ENCODE data around the gene KLRF2. TPM values are rescaled to one million over a fixed set of nuclear protein-coding genes. Genes with fewer than 3 reads are reported as not detected.
A peak's percentile ranks its signal among the peaks of the same experiment; 100 is the strongest.

The KLRF2 gene
- total and polyA plus RNA-seq, 10 donors, result 0.17 TPM; not detected in 9

DNA sequence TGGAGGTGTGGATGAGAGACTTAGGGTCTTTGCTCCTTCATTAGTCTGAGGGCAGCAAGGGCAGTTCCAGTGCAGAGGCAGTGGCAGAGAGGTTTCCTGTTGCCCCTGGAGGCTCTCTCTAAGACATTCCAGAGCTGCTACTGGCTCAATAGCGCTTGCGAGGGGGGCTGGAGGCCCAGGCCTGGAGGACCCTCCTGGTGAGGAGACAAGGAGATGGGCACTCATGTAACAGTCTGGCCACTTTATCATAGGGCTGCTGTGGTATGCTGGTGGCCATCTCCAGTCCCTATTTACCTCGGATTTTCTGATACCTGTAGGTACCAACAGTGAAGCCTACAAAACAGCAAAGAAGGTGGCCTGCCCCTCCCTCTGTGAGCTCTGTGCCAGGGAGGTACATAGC, 38.2 kb downstream of the KLRF2 start:
- no peaks in the 10 kb centered on the region for H3K27me3 ChIP-seq (replicated peaks in 1 of 7)
- peaks cover 0 to 4% (median 0%) of the 10 kb centered on the region in 8 donors for H3K9me3 ChIP-seq
- H3K27ac ChIP-seq, result no peak overlapping the region
- WGBS, 5 donors, result 88 to 95% (median 91%) methylated on average over 3 of the region's 3 CpGs
- no peak for DNase-seq
- intact Hi-C loops (cut with DNase I; ENCODE audit: low total_unique reads), result no loop called here
- TF ChIP-seq POLR2A (IDR thresholded peaks at IDR 0.05) (no peak), POLR2AphosphoS5 (IDR thresholded peaks at IDR 0.05) (no peak)
- TF ChIP-seq, protein P1, sequence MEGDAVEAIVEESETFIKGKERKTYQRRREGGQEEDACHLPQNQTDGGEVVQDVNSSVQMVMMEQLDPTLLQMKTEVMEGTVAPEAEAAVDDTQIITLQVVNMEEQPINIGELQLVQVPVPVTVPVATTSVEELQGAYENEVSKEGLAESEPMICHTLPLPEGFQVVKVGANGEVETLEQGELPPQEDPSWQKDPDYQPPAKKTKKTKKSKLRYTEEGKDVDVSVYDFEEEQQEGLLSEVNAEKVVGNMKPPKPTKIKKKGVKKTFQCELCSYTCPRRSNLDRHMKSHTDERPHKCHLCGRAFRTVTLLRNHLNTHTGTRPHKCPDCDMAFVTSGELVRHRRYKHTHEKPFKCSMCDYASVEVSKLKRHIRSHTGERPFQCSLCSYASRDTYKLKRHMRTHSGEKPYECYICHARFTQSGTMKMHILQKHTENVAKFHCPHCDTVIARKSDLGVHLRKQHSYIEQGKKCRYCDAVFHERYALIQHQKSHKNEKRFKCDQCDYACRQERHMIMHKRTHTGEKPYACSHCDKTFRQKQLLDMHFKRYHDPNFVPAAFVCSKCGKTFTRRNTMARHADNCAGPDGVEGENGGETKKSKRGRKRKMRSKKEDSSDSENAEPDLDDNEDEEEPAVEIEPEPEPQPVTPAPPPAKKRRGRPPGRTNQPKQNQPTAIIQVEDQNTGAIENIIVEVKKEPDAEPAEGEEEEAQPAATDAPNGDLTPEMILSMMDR (IDR thresholded peaks at IDR 0.05 in 8 of 11, conservative IDR thresholded peaks at IDR 0.05 in 3 of 11), result no peak
- H3K4me3 ChIP-seq, result no peak overlapping the region
- no peaks in the 10 kb centered on the region for H3K36me3 ChIP-seq
- H3K4me1 ChIP-seq, result no peaks in the 10 kb centered on the region

- Histone ChIP-seq H3K27ac (no peak overlapping the region), H3K9me3 (peaks cover 0 to 4% (median 0%) of the 10 kb centered on the region in 8 donors), H3K27me3 (replicated peaks in 1 of 7) (no peaks in the 10 kb centered on the region), H3K4me3 (no peak overlapping the region), H3K4me1 (peaks cover 0 to 3% (median 0%) of the 10 kb centered on the region in 6 donors), H3K36me3 (no peaks in the 10 kb centered on the region)
- intact Hi-C loops (cut with DNase I; ENCODE audit: low total_unique reads), result no loop called here
- WGBS, 5 donors, result 90 to 95% (median 92%) methylated on average over 10 of the region's 10 CpGs
- no peak for TF ChIP-seq POLR2A (IDR thresholded peaks at IDR 0.05)
- TF ChIP-seq, protein P1 (IDR thresholded peaks at IDR 0.05 in 8 of 11, conservative IDR thresholded peaks at IDR 0.05 in 3 of 11), result no peak
- no peak for TF ChIP-seq POLR2AphosphoS5 (IDR thresholded peaks at IDR 0.05)
- no peak for DNase-seq
Observed at GRCh38 chr12:9920451-9920850, 39.2 kb downstream of the KLRF2 start.

GRCh38 chr12:9922429-9922828, 41.1 kb downstream of the KLRF2 start:
- H3K4me1 ChIP-seq, result peaks cover 0 to 10% (median 0%) of the 10 kb centered on the region in 6 donors
- H3K4me3 ChIP-seq, result no peak overlapping the region
- intact Hi-C loops (cut with DNase I; ENCODE audit: low total_unique reads), result no loop called here
- no peak overlapping the region for H3K27ac ChIP-seq
- peaks cover 0 to 4% (median 0%) of the 10 kb centered on the region in 8 donors for H3K9me3 ChIP-seq
- TF ChIP-seq POLR2AphosphoS5 (IDR thresholded peaks at IDR 0.05) (no peak), POLR2A (IDR thresholded peaks at IDR 0.05) (no peak)
- TF ChIP-seq, protein P1 (IDR thresholded peaks at IDR 0.05 in 8 of 11, conservative IDR thresholded peaks at IDR 0.05 in 3 of 11), result no peak
- no peaks in the 10 kb centered on the region for H3K36me3 ChIP-seq
- 76 to 98% (median 82%) methylated on average over 1 of the region's 1 CpG for WGBS, 5 donors
- no peaks in the 10 kb centered on the region for H3K27me3 ChIP-seq (replicated peaks in 1 of 7)
- DNase-seq, result no peak

DNA sequence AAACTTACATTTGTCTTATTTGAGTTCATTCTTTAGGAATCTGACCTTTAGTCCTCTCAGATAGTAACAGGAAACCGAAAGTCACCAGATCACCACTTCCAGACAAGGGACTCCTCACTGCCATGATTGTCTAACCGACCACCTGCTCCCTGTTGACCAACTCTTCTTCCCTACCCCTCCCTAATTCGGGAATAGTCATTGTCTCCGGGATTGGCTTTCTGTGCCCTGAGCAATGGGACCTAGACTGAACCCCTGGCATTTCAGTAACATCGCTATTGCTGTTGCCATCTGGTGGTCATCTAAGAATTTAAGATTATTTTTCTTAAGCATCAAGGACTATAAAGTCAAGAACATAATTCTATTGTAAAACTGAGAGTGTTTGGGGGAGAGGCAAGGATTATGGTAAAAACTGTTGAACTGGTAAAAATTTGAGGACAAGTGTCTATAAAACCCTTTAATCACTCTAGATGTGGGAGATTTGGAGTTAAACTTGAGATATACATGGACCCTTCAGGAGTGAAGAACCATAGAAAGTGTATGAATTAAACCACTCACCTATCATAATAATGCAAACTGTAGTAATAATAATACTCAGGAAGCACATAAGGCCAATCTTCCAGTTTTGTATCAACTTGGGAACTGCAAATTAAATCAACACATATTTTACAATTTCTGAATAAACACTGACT, 44.6 kb downstream of the KLRF2 start:
- intact Hi-C loops (cut with DNase I; ENCODE audit: low total_unique reads), result loop anchor here (2.0 kb wide), 2 partner anchors 111 to 175 kb away; no protein-coding TSS in a partner anchor

More for the DNA sequence above, 44.6 kb downstream of the KLRF2 start:
- no peak for TF ChIP-seq POLR2AphosphoS5 (IDR thresholded peaks at IDR 0.05)
- TF ChIP-seq, protein P1 (IDR thresholded peaks at IDR 0.05 in 8 of 11, conservative IDR thresholded peaks at IDR 0.05 in 3 of 11), result peak in 9 of 11 experiments; percentile 11 to 62 (median 48)
- no peak for DNase-seq
- WGBS, 5 donors, result 8 to 20% (median 14%) methylated on average over 5 of the region's 5 CpGs
- H3K4me1 ChIP-seq, result peaks cover 0 to 10% (median 0%) of the 10 kb centered on the region in 6 donors
- peak overlapping the region in 2 of 8 donors; percentile 3 to 49 for H3K4me3 ChIP-seq
- H3K27ac ChIP-seq, result no peak overlapping the region
- no peaks in the 10 kb centered on the region for H3K27me3 ChIP-seq (replicated peaks in 1 of 7)
- H3K9me3 ChIP-seq, result no peaks in the 10 kb centered on the region
- H3K36me3 ChIP-seq, result no peaks in the 10 kb centered on the region
